ENCODE measurements around the gene CR1L.
"Not testable (repeated sequence)": the region's sequence is repeated elsewhere in the genome, so short reads cannot be mapped to it uniquely, and the experiment has no call there.

Gene CR1L

DNA sequence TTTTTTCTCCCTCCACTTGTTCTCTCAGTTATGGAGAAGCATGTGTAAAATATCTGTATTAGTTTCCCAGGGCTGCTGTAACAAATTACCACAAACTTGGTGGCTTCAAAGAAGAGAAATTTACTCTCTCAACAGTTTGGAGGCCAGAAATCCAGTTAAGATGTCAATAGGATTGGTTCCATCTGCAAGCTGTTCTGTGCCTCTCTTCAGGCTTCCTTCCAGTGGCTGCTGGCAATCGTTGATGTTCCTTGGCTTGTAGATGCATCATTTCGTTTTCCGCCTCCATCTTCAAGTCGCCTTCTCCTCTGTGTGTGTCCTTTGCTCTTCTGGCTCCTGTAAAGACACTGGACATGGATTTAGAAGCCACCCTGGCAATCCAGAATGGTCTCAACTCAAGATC, 45.6 kb downstream of the CR1L start:
- DNase-seq = not testable (repeated sequence)

GRCh38 chr1:207691010-207691409, 46.1 kb downstream of the CR1L start:
- no peak for DNase-seq

DNA sequence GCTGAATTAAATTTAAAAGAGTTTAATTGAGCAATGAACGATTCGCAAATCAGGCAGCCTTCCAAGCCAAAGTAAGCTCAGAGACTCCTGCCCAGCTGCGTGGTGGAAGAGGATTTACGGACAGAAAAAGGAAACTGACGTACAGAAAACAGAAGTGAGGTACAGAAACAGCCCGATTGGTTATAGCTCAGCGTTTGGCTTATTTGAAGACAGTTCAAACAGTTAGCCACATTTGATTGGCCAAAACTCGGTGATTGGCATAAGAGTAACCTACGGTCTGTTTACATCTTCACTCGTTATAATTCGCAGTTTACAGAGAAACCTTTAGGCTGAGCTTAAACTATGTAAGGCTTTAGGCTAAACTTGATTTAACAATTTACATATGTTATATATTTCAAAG, 46.9 kb downstream of the CR1L start:
- DNase-seq = no peak

DNA sequence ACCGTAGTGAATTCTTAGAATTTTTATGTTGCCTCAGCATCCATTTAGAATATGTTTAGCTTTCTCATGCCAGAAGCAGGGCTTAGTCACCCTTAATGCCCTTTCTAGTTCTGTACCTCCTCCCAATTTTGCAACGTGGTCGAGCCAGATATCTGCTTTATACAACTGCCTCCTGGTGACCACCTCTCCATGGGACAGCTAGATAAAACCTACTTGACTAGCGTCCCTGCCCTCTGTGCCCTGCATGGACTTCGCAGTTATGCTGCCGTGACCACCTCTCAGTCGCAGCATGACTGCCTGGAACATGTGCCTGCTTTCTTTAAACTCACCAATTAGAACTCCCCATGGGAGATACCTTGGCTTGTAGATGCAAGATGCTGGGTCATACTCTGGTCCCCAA, 47.4 kb downstream of the CR1L start:
- DNase-seq = not testable (repeated sequence)

DNA sequence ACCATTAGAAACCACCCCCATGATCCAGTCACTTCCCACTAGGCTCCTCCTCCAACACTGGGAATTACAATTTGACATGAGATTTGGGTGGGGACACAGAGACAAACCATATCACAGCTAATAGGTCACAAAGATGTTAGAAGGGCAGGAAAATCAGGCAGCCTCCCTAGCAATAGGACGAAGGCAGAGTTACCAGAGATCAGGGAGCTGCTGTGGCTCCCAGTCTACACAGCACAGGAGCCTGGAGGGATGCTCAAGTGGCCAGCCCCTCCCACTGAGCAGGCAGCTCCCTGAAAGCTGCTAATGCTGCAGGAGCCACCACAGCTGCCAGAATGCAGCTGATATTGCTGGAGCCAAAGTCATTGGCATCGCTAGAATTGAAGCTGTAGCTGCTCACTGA, 51.0 kb downstream of the CR1L start:
- DNase-seq = no peak

GRCh38 chr1:207698822-207699483, 54.0 kb downstream of the CR1L start:
- peak; percentile 37 to 64 for DNase-seq

DNA sequence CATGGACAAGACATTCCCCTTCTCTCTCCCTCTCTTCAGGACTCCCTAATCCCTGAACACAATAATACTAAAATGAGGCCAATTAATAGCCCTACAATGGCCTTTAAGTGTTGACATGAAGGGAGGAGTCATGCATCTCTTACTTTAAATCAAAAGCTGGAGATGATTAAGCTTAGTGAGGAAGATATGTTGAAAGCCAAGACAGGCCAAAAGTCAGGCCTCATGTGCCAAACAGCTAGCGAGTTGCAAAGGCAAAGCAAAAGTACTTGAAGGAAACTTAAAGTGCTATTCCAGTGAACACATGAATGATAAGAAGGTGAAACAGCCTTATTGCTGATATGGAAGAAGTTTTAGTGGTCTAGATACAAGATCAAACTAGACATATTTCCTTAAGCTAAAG, 57.4 kb downstream of the CR1L start:
- DNase-seq = no peak

DNA sequence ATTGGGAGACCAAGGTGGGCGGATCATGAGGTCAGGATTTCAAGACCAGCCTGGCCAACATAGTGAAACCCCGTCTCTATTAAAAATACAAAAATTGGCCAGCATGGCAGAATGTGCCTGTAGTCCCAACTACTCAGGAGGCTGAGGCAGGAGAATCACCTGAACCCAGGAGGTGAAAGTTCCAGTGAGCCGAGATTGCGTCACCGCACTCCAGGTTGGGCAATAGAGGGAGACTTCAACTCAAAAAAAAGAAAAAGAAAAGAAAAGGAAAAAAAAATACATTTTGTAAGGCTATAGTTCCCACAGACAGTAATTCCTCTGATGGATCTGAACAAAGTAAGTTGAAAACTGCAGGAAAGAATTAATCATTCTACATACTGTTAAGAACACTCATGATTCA, 58.8 kb downstream of the CR1L start:
- DNase-seq = no peak

DNA sequence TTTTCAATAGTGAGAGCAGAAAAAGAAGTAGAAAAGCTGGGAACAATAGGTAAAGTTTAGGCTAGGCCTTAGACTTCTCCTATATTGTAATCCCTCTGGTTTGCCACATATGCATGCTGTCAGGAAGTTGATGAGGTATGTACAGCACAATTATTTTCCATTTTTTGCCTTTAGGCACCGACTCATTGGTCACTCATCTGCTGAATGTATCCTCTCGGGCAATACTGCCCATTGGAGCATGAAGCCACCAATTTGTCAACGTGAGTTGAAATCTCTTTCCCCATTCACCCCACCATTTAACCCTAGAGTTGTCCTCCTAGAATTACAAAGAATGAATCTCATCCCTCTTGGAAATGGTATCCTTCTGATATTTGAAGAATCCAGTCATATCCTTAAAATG, 63.1 kb downstream of the CR1L start:
- not testable (repeated sequence) for DNase-seq

- DNase-seq = no peak
These were observed 66.4 kb downstream of the CR1L start for GRCh38 chr1:207711285-207711684.

DNA sequence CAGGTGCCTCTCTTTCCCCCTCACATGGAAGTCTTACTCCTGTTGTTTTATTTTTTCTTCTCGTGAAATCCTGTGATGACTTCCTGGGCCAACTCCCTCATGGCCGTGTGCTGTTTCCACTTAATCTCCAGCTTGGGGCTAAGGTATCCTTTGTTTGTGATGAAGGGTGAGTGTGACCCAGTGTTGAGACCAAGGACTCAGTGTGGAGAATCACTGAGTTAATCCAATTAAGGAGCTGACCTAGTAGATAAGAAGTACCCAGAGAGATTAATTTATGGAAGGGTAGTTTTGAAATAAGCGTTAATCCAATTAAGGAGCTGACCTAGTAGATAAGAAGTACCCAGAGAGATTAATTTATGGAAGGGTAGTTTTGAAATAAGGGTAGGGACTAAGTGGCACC, 67.8 kb downstream of the CR1L start:
- not testable (repeated sequence) for DNase-seq

DNA sequence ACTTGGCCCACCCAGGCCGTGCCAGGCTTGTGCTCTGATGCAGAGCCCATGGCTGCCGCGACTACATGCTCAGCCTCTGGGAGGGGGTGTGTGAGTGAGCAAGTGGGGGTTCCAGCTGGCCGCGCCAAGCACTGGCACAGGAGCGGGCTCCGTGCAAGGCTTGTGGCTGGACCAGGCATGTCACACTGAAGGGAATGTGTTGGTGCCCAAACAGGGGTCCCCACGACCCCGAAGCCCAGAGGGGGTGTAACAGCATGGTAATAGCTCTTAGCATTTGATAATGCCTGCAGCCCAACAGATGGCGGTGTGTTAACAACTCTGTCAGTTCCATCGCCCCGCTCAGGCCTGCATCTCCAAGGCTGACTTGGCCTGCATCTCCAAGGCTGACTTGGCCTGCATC, 68.6 kb downstream of the CR1L start:
- no peak for DNase-seq

- DNase-seq = no peak
These were observed 74.3 kb downstream of the CR1L start for GRCh38 chr1:207719234-207719633.

GRCh38 chr1:207728200-207728858, 83.4 kb downstream of the CR1L start:
- DNase-seq = not testable (repeated sequence)

DNA sequence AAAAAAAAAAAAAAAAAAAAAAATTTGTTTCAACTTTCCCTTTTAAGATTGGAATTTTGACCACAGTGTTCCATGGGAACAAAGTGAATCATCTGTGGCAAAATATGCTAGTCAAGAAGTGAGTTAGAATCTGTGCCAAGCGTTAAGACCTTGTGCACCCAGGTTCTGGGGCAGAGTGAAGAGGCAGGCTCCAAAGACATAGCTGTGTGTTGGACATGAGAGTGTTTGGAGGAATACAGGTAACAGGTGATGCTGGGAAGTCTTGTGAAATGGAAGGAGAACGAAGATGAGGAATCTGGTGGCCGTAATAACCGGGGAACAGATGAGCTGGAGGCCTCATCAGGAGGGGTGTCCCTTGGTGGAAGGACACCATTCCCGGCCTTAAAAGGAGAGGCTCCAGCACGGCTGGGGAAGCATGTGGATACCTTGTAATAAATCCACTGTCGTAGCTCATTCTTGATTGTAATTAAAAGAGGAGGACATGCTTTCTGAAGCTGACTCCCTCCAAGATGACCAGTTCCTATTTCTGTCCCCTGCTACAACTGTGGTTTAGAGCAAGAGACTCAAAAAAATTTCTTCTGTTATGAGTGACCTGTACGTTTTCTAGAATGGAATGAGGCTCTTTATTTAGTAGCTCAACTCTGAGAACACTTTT, 92.7 kb downstream of the CR1L start:
- DNase-seq = not testable (repeated sequence)

DNA sequence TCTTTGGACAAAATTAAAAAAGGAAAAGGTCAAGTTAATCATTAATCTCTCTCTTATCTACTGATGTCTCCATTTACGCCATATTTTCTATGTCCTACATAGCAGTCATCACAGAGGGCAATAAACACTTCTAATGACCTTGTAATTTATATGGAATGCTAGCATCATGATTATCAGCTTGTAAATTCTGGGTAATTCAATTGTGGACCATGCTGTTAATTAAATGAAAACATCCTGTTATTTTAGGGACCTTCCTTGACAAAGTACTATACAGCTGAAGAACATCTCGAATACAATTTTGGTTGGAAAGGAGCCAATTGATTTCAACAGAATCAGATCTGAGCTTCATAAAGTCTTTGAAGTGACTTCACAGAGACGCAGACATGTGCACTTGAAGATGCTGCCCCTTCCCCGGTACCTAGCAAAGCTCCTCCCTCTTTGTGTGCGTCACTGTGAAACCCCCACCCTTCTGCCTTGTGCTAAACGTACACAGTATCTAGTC, 93.3 kb downstream of the CR1L start:
- DNase-seq = not testable (repeated sequence)

- DNase-seq = no peak
These were observed 95.3 kb downstream of the CR1L start for GRCh38 chr1:207740207-207740606.

DNA sequence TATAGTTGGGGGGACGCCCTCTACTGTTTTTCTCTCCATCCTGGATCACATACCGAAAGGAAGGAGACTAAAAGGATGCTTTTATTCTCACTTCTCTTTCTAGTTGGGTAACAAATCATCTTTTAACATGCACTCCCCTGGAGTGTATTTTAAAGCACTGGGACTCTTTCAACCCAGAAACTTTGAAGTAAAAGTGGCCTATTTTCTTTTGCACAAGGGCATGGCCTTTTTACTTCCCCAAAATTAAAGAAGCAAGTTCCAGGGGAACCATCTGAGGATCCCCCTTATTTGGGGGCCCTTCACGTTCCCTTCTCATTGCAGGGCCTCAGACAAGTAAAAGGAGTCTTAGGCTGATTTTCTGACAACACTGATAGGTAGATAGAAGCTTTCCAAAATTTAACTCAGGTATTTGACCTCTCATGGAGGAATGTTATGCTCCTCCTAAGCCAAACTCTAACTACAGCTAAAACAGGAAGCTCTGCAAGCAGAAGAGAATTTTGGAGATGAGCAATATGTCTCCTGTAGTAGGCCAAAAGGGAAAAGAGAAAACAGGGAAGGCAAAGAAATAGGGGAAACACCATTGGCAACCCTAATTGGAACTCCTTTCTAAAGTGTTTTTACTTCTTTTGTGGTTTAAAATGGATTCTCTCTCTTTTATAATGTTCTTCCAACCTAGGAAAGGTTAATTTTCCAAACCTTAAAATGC, 98.1 kb downstream of the CR1L start:
- peak; percentile 48 to 52 for DNase-seq

DNA sequence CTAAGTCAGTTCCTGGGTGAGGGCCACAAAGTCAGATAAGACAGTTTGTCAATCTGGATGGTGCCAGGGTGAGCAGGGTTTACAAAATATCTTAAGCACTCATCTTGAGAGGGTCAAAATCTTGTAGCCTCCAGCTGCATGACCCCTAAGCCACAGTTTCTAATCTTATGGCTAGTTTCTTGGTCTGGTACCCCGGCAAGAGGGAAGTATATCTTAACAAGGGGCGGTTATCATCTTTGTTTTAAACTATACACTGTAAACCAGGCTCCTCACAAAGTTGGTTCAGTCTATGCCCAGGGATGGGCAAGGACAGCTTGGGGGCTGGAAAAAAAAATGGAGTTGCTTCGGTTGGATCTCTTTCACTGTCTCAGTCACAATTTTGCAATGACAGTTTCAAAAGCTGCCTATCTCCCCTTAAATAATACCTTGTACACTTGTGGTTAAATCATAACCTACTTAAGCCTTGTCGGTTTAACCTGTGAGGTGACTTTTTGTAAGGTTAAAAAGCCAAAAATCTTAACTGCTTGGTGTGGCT, 99.1 kb downstream of the CR1L start:
- DNase-seq = no peak

GRCh38 chr1:207745285-207745684, 100.4 kb downstream of the CR1L start:
- no peak for DNase-seq

DNA sequence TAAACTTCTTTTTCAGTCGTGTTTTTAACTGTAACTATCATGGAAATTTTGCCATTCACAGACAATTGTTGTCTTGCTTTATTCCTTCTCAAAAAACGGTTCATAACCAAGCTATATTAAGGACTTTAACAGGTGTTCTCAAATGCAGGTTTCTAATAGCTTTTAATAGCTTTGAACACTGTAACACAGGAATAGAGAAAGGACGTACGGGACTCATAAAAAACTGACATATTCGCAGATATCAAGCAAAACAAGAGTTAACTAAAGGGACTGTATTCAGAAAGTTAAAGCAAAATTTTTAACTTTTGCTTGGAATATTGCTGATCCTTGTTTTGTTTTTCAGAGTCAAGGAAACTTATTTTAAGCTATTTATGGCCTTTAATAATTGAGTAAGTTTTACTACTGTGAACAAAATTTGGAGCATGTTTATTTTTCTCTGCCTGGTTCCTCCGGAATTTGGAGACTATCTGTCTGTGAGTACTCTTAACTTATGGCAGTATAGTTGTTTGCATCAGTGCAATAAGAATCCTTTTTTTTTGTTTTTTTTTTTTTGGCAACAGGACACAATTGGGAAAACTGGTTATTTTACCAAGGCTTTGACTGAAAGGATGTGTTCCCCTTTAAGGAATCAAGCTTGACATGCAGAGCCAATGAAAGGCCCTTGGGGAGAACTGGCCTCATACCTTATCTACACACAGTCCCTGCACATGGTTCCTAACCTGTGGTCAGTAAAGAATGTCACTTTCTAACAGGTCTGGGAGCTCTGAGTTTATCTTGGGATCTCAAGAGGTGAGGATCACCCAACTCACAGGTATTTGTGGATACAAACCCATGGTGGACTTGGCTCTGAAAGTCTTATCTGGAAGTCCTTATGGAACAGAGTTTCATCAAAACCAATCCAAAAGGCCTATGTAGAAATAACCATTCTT, 101.2 kb downstream of the CR1L start:
- DNase-seq = no peak

Data from Kasumi-1 (cell line).